ENCODE data around the gene NKX6-2. TPM values are rescaled to one million over a fixed set of nuclear protein-coding genes. Genes with fewer than 3 reads are reported as not detected.

Gene NKX6-2
- total and polyA plus RNA-seq, 4 donors, result 0.07 to 7.1 TPM; not detected in 2

DNA sequence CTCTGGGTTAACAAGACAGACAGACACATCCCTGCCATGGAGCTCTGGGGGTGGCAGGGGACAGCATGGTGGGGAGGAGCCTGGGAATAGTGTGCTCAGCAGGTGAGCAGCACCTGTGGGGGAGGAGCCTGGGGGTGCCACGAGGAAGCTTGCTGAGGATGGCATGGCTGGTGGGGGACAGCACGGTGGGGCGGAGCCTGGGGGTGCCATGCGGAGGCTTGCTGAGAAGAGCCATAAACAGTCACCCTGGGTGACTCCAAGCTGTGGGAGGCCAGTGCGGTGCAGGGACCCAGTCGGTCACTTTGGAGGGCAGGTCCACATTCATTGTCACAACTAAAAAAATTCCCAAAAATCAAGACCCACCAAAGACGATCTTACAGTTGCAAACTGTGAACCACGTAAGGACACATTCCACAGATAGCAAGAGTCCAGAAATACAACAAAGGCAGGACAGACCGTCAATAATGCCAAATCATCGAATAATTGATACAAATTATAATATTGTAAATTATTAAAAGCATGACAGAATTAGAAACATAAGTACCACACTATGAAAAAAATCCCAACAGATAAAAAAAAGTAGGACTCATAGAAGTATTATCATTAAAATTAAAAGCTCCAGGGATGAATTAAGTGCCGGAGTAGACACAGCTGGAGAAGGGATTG is 24.4 kb downstream of the NKX6-2 start:
- WGBS, result 97% methylated on average over 11 of the region's 11 CpGs
- Histone ChIP-seq H3K4me1 (ENCODE audit: control insufficient read depth in 4 of 4, insufficient read depth in 4 of 4, low read length in 3 of 4) (no peaks in the 10 kb centered on the region), H3K27ac (ENCODE audit: low read depth in 1 of 2, low read length in 2 of 2) (no peak overlapping the region), H3K4me3 (ENCODE audit: low read depth in 1 of 3, low read length in 3 of 3) (no peak overlapping the region), H3K27me3 (ENCODE audit: control insufficient read depth in 4 of 4, insufficient read depth in 4 of 4, low read length in 3 of 4) (no peaks in the 10 kb centered on the region), H3K9me3 (ENCODE audit: control insufficient read depth in 4 of 4, low read length in 3 of 4) (no peaks in the 10 kb centered on the region), H3K9ac (ENCODE audit: low read depth in 1 of 2, low read length in 2 of 2) (no peak overlapping the region), H3K36me3 (ENCODE audit: control insufficient read depth in 4 of 4, insufficient read depth in 3 of 4, low read depth in 1 of 4, low read length in 3 of 4) (peaks cover 1 to 20% (median 5%) of the 10 kb centered on the region in 4 donors)
- TF ChIP-seq RAD21 (IDR thresholded peaks at IDR 0.05) (no peak), JUND (IDR thresholded peaks at IDR 0.05) (no peak), SP1 (IDR thresholded peaks at IDR 0.05) (no peak), FOXA1 (IDR thresholded peaks at IDR 0.05) (no peak), HNF4G (IDR thresholded peaks at IDR 0.05) (no peak), YY1 (IDR thresholded peaks at IDR 0.05) (no peak), FOXA2 (IDR thresholded peaks at IDR 0.05) (no peak), NR2F2 (IDR thresholded peaks at IDR 0.05) (no peak), RXRA (IDR thresholded peaks at IDR 0.05) (no peak), HNF4A (conservative IDR thresholded peaks at IDR 0.05) (no peak), GABPA (IDR thresholded peaks at IDR 0.05 in 1 of 2, conservative IDR thresholded peaks at IDR 0.05 in 1 of 2) (no peak), MAX (IDR thresholded peaks at IDR 0.05) (no peak), ATF3 (IDR thresholded peaks at IDR 0.05) (no peak), EGR1 (IDR thresholded peaks at IDR 0.05; ENCODE audit: low read depth in 2 of 2) (no peak), REST (IDR thresholded peaks at IDR 0.05) (no peak), TAF1 (conservative IDR thresholded peaks at IDR 0.05) (no peak)
- TF ChIP-seq, protein P1, sequence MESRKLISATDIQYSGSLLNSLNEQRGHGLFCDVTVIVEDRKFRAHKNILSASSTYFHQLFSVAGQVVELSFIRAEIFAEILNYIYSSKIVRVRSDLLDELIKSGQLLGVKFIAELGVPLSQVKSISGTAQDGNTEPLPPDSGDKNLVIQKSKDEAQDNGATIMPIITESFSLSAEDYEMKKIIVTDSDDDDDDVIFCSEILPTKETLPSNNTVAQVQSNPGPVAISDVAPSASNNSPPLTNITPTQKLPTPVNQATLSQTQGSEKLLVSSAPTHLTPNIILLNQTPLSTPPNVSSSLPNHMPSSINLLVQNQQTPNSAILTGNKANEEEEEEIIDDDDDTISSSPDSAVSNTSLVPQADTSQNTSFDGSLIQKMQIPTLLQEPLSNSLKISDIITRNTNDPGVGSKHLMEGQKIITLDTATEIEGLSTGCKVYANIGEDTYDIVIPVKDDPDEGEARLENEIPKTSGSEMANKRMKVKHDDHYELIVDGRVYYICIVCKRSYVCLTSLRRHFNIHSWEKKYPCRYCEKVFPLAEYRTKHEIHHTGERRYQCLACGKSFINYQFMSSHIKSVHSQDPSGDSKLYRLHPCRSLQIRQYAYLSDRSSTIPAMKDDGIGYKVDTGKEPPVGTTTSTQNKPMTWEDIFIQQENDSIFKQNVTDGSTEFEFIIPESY (IDR thresholded peaks at IDR 0.05), result no peak
- DNase-seq (ENCODE audit: low spot score), result no peak

DNA sequence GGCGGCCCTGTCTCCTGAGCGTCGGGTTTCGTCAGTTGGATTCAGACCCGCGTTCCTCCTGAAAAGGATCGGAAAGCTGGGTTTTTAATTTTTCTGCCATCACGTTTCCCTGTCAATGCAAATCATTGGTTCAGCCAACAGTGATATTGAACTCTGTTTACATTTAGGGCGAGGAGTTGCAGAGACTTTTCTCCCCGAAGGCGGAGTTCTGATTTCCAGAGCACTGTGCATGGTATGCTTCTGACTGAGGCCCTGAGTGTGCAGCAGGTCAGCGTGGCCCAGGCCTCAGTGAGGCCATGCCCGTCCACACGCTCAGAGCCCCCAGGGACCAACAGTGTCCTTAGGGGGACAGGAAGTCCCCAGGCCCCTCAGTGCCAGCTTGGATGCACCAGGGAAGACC is 27.1 kb downstream of the NKX6-2 start:
- peaks cover 0 to 29% (median 5%) of the 10 kb centered on the region in 4 donors for H3K36me3 ChIP-seq (ENCODE audit: control insufficient read depth in 4 of 4, insufficient read depth in 3 of 4, low read depth in 1 of 4, low read length in 3 of 4)
- no peaks in the 10 kb centered on the region for H3K9me3 ChIP-seq (ENCODE audit: control insufficient read depth in 4 of 4, low read length in 3 of 4)
- no peak for DNase-seq (ENCODE audit: low spot score)
- no peak overlapping the region for H3K27ac ChIP-seq (ENCODE audit: low read depth in 1 of 2, low read length in 2 of 2)
- no peaks in the 10 kb centered on the region for H3K4me1 ChIP-seq (ENCODE audit: control insufficient read depth in 4 of 4, insufficient read depth in 4 of 4, low read length in 3 of 4)
- 94% methylated on average over 14 of the region's 14 CpGs for WGBS
- no peak overlapping the region for H3K4me3 ChIP-seq (ENCODE audit: low read depth in 1 of 3, low read length in 3 of 3)
- H3K27me3 ChIP-seq (ENCODE audit: control insufficient read depth in 4 of 4, insufficient read depth in 4 of 4, low read length in 3 of 4), result no peaks in the 10 kb centered on the region
- no peak overlapping the region for H3K9ac ChIP-seq (ENCODE audit: low read depth in 1 of 2, low read length in 2 of 2)
- TF ChIP-seq, protein P1 (IDR thresholded peaks at IDR 0.05), result no peak
- TF ChIP-seq FOXA2 (IDR thresholded peaks at IDR 0.05), result no peak
- TF ChIP-seq, protein P2, sequence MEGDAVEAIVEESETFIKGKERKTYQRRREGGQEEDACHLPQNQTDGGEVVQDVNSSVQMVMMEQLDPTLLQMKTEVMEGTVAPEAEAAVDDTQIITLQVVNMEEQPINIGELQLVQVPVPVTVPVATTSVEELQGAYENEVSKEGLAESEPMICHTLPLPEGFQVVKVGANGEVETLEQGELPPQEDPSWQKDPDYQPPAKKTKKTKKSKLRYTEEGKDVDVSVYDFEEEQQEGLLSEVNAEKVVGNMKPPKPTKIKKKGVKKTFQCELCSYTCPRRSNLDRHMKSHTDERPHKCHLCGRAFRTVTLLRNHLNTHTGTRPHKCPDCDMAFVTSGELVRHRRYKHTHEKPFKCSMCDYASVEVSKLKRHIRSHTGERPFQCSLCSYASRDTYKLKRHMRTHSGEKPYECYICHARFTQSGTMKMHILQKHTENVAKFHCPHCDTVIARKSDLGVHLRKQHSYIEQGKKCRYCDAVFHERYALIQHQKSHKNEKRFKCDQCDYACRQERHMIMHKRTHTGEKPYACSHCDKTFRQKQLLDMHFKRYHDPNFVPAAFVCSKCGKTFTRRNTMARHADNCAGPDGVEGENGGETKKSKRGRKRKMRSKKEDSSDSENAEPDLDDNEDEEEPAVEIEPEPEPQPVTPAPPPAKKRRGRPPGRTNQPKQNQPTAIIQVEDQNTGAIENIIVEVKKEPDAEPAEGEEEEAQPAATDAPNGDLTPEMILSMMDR (IDR thresholded peaks at IDR 0.05; ENCODE audit: low read depth, low read length, missing input control), result no peak
- no peak for TF ChIP-seq NR2F2 (IDR thresholded peaks at IDR 0.05)
- TF ChIP-seq JUND (IDR thresholded peaks at IDR 0.05), result no peak
- TF ChIP-seq YY1 (IDR thresholded peaks at IDR 0.05), result no peak
- no peak for TF ChIP-seq ATF3 (IDR thresholded peaks at IDR 0.05)
- no peak for TF ChIP-seq RAD21 (IDR thresholded peaks at IDR 0.05)
- no peak for TF ChIP-seq HNF4A (conservative IDR thresholded peaks at IDR 0.05)
- no peak for TF ChIP-seq EGR1 (IDR thresholded peaks at IDR 0.05; ENCODE audit: low read depth in 2 of 2)
